Gastrocnemius medialis (tissue), 4 donors: Measurements from ENCODE around the gene XPNPEP3. TPM values are rescaled to one million over a fixed set of nuclear protein-coding genes. Genes with fewer than 3 reads are reported as not detected.
"Not testable (repeated sequence)": the region's sequence is repeated elsewhere in the genome, so short reads cannot be mapped to it uniquely, and the experiment has no call there.

Experiments used
- ATAC-seq, 2 donors: fragments of 150-250 bp; one replicate each; pipeline ENCODE4 v1.9.1; 2016
- DNase-seq, 2 donors: peaks; one replicate each; pipeline ENCODE4 v3.0.0-alpha.2; 2019
- H3K27ac ChIP-seq, 4 donors: fragments of 200-600 bp; sonication (generic); 1 replicate in 1 of 4; 2 replicates in 3 of 4; pipeline ENCODE4 v1.5.1; 2016 to 2018; ENCODE audit warnings: mild to moderate bottlenecking in 2 of 4, moderate library complexity in 1 of 4
- H3K27me3 ChIP-seq, 3 donors: fragments of 200-600 bp; sonication (generic) in 2 of 3; 1 replicate in 1 of 3; 2 replicates in 2 of 3; pipeline versions ENCODE4 v1.5.1 to v1.6.0; 2016 to 2019; ENCODE audit warnings: mild to moderate bottlenecking in 1 of 3, moderate library complexity in 1 of 3
- H3K36me3 ChIP-seq, 2 donors: fragments of 200-600 bp; sonication (generic) in 1 of 2; one replicate each; pipeline ENCODE4 v1.5.1; 2017 to 2018
- H3K4me1 ChIP-seq, 2 donors: fragments of 200-600 bp; sonication (generic) in 1 of 2; one replicate each; pipeline ENCODE4 v1.5.1; 2016 to 2017; ENCODE audit warnings: mild to moderate bottlenecking in 2 of 2
- H3K4me3 ChIP-seq, 4 donors: fragments of 200-600 bp; sonication (generic) in 3 of 4; 1 replicate in 1 of 4; 2 replicates in 3 of 4; pipeline ENCODE4 v1.5.1; 2016 to 2019; ENCODE audit warnings: mild to moderate bottlenecking in 2 of 4
- H3K9me3 ChIP-seq, 3 donors: fragments of 200-600 bp; sonication (generic) in 2 of 3; 1 replicate in 1 of 3; 2 replicates in 2 of 3; pipeline ENCODE4 v1.5.1; 2016 to 2019
- POLR2A ChIP-seq, 2 donors: fragments of 450-650 bp; IDR thresholded peaks; one replicate each; pipeline ENCODE4 v1.6.1; 2017; ENCODE audit warnings: antibody characterized with exemption in 2 of 2, mild to moderate bottlenecking in 2 of 2, moderate library complexity in 2 of 2
- in situ Hi-C, 4 donors: fragments of 200-750 bp; cut with MboI; loops; one replicate each; pipeline versions ENCODE4 v1.15.0 to v1.8.0; 2017; ENCODE audit warnings: low sequenced_read_pairs in 4 of 4
- intact Hi-C: fragments of 100-400 bp; cut with DNase I; formaldehyde crosslinking; loops from one replicate; pipeline ENCODE4 v1.15.1; 2023; ENCODE audit warnings: low total_unique reads
- total RNA-seq, 4 donors: library from RNA; depleted of rRNA; stranded (reverse); fragments of >200 nt; gene quantifications; one replicate each; pipeline versions ENCODE4 v1.1.0 to v1.2.3, GENCODE V29; 2016
- TF ChIP-seq, protein P1 (sequence below), 5 experiments: fragments of 450-650 bp in 3 of 5; fragments of 200-600 bp in 2 of 5; sonication (generic) in 2 of 5; IDR thresholded peaks in 4 of 5; conservative IDR thresholded peaks in 1 of 5; 1 replicate in 4 of 5; 2 replicates in 1 of 5; pipeline ENCODE4 v1.5.1; 2016 to 2019; ENCODE audit warnings: antibody characterized with exemption in 5 of 5, mild to moderate bottlenecking in 3 of 5, moderate library complexity in 3 of 5

The XPNPEP3 gene
- total RNA-seq, 4 donors from 2014 or later, result 3.6 to 12.4 (median 7.4) TPM

DNA sequence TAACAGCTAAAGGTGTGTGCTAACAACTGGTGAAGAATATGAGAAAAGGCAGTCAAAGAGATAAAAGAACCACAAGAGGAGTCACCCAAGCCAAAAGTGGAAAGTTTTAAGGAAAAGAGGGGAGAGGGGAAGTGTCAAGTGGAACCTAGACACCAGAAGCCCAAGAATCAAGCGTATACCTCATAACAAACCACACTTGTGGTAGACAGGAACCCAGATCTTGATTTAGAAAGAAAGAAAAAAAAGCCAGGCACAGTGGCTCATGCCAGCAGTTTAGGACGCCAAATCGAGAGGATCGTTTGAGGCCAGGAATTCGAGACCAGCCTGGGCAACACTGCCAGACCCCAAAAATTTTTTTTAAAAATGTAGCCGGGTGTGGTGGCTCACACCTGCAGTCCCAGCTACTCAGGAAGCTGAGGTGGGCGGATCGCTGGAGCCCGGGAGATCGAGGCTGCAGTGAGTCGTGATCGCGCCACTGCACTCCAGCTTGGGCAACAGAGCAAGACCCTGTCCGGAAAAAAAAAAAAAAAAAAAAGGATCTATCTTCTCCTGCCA, 38.7 kb upstream of the XPNPEP3 start:
- in situ Hi-C loops, result no loop called here
- peak overlapping the region; percentile 83 to 97 (median 90) for H3K27ac ChIP-seq

DNA sequence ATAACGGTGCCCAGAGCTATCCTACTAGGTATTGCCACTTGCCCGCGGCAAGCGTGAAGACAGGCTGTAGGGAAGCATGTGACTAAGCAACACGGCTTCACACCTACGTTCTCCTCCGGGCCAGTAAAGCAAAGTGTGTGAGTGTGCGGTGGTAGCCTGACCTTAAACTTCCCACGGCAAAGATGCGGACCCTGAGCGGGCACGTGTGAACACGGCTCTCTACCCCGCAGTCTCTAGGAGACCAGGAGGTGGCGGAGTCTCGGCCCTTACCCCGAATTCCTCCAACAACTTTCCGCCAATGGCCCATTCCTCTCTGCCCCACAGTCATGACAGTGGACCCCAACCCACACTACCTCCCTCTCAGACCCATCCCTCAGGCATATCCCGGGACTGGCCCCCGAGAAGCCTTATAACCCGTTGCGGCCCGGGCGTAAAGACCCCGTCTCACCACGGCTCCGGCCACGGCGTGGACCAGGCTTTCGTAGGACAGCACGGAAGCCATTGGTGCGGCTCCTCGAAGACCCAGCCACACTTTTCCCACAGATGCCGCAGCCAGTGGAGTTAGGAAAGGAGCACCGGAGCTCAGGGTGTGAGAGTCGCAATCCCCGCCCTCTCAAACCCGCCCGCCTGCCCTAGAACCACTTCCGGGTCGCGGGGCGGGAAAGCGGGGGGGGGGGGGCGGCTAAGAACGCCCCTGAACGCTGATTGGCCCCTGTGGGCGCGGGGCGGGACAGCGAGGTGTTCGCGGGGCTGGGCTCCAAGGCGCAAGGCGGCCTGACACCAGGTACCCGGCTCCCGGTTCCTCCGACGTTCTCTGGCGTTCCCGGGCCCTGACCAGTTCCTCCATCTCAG, 38.0 kb upstream of the XPNPEP3 start, which contains the start of gene SLC25A17:
Gene SLC25A17, minus strand, starts transcription at position 600 of the 852 bp plus-strand sequence. Its CDS starts 98 bp downstream, at position 502.
- ATAC-seq, result peak; percentile 85 to 87
- peak; percentile 82 to 87 for DNase-seq
- Histone ChIP-seq H3K4me1 (peaks cover 26 to 31% of the 10 kb centered on the region in 2 donors), H3K27ac (peak within 1 kb of the TSS; percentile 83 to 97 (median 90)), H3K36me3 (peaks cover 0 to 14% of the 10 kb centered on the region in 2 donors), H3K27me3 (no peaks in the 10 kb centered on the region), H3K4me3 (peak within 1 kb of the TSS; percentile 82 to 100 (median 96)), H3K9me3 (no peaks in the 10 kb centered on the region)
- intact Hi-C loops (loop anchor here (1.0 to 5.0 kb wide), 3 partner anchors 38 to 182 kb away; partner anchors contain the start of genes MRTFA and XPNPEP3), in situ Hi-C loops (no loop called here)
- TF ChIP-seq POLR2A (IDR thresholded peaks at IDR 0.05), result peak; percentile 63
- TF ChIP-seq, protein P1, sequence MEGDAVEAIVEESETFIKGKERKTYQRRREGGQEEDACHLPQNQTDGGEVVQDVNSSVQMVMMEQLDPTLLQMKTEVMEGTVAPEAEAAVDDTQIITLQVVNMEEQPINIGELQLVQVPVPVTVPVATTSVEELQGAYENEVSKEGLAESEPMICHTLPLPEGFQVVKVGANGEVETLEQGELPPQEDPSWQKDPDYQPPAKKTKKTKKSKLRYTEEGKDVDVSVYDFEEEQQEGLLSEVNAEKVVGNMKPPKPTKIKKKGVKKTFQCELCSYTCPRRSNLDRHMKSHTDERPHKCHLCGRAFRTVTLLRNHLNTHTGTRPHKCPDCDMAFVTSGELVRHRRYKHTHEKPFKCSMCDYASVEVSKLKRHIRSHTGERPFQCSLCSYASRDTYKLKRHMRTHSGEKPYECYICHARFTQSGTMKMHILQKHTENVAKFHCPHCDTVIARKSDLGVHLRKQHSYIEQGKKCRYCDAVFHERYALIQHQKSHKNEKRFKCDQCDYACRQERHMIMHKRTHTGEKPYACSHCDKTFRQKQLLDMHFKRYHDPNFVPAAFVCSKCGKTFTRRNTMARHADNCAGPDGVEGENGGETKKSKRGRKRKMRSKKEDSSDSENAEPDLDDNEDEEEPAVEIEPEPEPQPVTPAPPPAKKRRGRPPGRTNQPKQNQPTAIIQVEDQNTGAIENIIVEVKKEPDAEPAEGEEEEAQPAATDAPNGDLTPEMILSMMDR (IDR thresholded peaks at IDR 0.05 in 4 of 5, conservative IDR thresholded peaks at IDR 0.05 in 1 of 5), result peak; percentile 39 to 57 (median 44)

More for the DNA sequence above, 38.7 kb upstream of the XPNPEP3 start:
- Histone ChIP-seq H3K27me3 (no peaks in the 10 kb centered on the region), H3K9me3 (no peaks in the 10 kb centered on the region), H3K4me1 (peaks cover 26 to 31% of the 10 kb centered on the region in 2 donors), H3K36me3 (peaks cover 0 to 7% of the 10 kb centered on the region in 2 donors), H3K4me3 (peak overlapping the region; percentile 82 to 100 (median 96))
- ATAC-seq, result no peak
- no peak for DNase-seq
- no peak for TF ChIP-seq POLR2A (IDR thresholded peaks at IDR 0.05)
- TF ChIP-seq, protein P1 (IDR thresholded peaks at IDR 0.05 in 4 of 5, conservative IDR thresholded peaks at IDR 0.05 in 1 of 5), result no peak
- intact Hi-C loops, result loop anchor here (5.0 kb wide), 2 partner anchors 166 to 181 kb away; partner anchors contain the start of gene MRTFA

DNA sequence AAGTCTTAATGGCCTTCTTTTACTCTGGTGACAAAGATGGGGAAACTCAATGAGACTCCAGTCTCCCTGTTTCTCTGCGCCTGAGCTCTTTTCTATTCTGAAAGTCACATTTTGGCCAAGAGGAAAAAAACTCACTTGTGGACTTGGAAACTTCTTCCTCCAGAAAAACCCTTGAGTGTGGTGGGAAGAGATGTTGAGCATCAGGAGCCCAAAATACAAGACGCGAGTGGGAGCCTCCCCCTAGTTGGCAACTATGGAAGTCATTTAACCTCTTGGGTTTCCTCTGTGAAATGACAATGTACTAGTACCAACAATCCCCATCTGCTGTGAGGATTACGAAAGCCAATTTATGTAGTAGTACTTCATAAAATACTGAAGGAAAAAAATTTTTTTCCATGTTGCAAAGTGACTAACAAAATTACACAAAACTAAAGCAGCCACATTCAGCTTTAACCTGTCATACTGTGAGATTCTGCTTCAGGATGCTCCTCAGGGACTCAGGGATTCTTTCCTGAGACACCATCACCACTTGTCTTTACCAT, 37.3 kb upstream of the XPNPEP3 start:
- H3K27ac ChIP-seq, result peak overlapping the region; percentile 83 to 97 (median 90)
- H3K27me3 ChIP-seq, result no peaks in the 10 kb centered on the region
- intact Hi-C loops, result loop anchor here (1.0 to 5.0 kb wide), 3 partner anchors 38 to 182 kb away; partner anchors contain the start of genes MRTFA and XPNPEP3
- ATAC-seq (peak; percentile 17 to 39), DNase-seq (no peak)
- in situ Hi-C loops, result no loop called here
- peaks cover 26 to 31% of the 10 kb centered on the region in 2 donors for H3K4me1 ChIP-seq
- peaks cover 0 to 21% of the 10 kb centered on the region in 2 donors for H3K36me3 ChIP-seq
- no peaks in the 10 kb centered on the region for H3K9me3 ChIP-seq
- TF ChIP-seq POLR2A (IDR thresholded peaks at IDR 0.05), result no peak
- TF ChIP-seq, protein P1 (IDR thresholded peaks at IDR 0.05 in 4 of 5, conservative IDR thresholded peaks at IDR 0.05 in 1 of 5), result no peak
- peak overlapping the region; percentile 82 to 100 (median 96) for H3K4me3 ChIP-seq

DNA sequence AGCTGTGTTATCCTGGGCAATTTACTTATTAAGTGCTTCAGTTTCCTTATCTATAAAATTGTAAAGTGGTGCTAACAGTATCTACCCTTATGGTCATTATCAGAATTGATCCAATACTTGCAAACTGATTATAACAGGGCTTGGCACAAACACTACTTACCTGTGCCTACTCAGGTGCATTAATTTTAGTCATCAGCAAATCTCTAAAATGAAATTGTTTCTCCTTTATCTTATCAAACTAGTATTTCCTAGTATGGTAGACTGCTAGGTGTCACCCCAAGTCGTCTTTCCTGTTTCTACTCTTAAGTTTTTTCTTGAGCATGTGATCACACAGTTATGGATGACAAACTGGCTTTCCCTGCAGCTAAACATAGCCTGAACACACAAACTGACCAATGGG, 33.5 kb upstream of the XPNPEP3 start:
- no peaks in the 10 kb centered on the region for H3K9me3 ChIP-seq
- H3K4me3 ChIP-seq, result no peak overlapping the region
- no peak overlapping the region for H3K27ac ChIP-seq
- H3K27me3 ChIP-seq, result no peaks in the 10 kb centered on the region
- TF ChIP-seq POLR2A (IDR thresholded peaks at IDR 0.05), result no peak
- TF ChIP-seq, protein P1 (IDR thresholded peaks at IDR 0.05 in 4 of 5, conservative IDR thresholded peaks at IDR 0.05 in 1 of 5), result no peak
- peaks cover 0 to 43% of the 10 kb centered on the region in 2 donors for H3K36me3 ChIP-seq
- ATAC-seq (no peak), DNase-seq (no peak)
- peaks cover 10 to 15% of the 10 kb centered on the region in 2 donors for H3K4me1 ChIP-seq
- in situ Hi-C loops (no loop called here), intact Hi-C loops (no loop called here)

DNA sequence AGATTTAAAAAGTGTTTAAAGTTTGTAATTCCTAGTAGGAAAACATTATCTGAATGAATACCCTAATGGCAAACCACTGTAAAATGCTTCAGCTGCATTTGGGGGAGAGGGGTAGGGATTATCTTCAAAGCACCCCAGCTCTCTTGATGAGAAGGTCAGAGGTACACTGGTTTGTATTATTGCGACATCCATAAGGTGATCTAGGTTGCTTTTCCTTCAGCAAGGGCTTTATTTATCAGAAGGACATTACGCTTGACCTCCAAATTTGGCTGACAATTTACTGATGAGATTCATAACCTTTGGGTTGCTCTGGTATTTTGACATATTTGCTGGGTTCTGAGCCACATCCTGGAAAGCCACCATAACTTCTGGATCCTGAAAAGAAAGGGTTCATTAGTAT, 30.7 kb upstream of the XPNPEP3 start:
- H3K27ac ChIP-seq, in situ Hi-C loops, H3K4me1 ChIP-seq, H3K27me3 ChIP-seq, intact Hi-C loops, DNase-seq, H3K4me3 ChIP-seq, ATAC-seq, H3K9me3 ChIP-seq: not testable (repeated sequence)
- peaks cover 0 to 71% of the 10 kb centered on the region in 2 donors for H3K36me3 ChIP-seq
